Measurements from ENCODE around the gene VPS52.

VPS52 gene

GRCh38 chr6:33294086-33294823, 22.6 kb upstream of the VPS52 start:
- Histone ChIP-seq H3K36me3 (ENCODE audit: control insufficient read depth, insufficient read depth, low read length) (no peaks in the 10 kb centered on the region), H3K79me2 (peaks cover 14% of the 10 kb centered on the region), H3K27ac (no peak overlapping the region), H3K4me2 (ENCODE audit: low read length) (no peak overlapping the region), H3K4me3 (ENCODE audit: low read depth, low read length) (no peak overlapping the region), H3K27me3 (ENCODE audit: control insufficient read depth, insufficient read depth, low read length) (no peaks in the 10 kb centered on the region), H3K4me1 (peaks cover 8% of the 10 kb centered on the region), H3K9me3 (ENCODE audit: control insufficient read depth, low read length) (no peaks in the 10 kb centered on the region), H2AFZ (no peak overlapping the region), H3K9ac (no peak overlapping the region)
- no peak for TF ChIP-seq CTCF (IDR thresholded peaks at IDR 0.05)

GRCh38 chr6:33292996-33293682, 21.5 kb upstream of the VPS52 start:
- H3K36me3 ChIP-seq (ENCODE audit: control insufficient read depth, insufficient read depth, low read length), result no peaks in the 10 kb centered on the region
- no peaks in the 10 kb centered on the region for H3K9me3 ChIP-seq (ENCODE audit: control insufficient read depth, low read length)
- H3K27me3 ChIP-seq (ENCODE audit: control insufficient read depth, insufficient read depth, low read length), result no peaks in the 10 kb centered on the region
- no peak overlapping the region for H3K9ac ChIP-seq
- H2AFZ ChIP-seq, result no peak overlapping the region
- H3K4me1 ChIP-seq, result peaks cover 12% of the 10 kb centered on the region
- no peak overlapping the region for H3K4me3 ChIP-seq (ENCODE audit: low read depth, low read length)
- H3K4me2 ChIP-seq (ENCODE audit: low read length), result no peak overlapping the region
- peaks cover 19% of the 10 kb centered on the region for H3K79me2 ChIP-seq
- no peak overlapping the region for H3K27ac ChIP-seq
- TF ChIP-seq CTCF (IDR thresholded peaks at IDR 0.05), result no peak

- Histone ChIP-seq H3K79me2 (peaks cover 18% of the 10 kb centered on the region), H3K9me3 (ENCODE audit: control insufficient read depth, low read length) (no peaks in the 10 kb centered on the region), H3K27ac (no peak overlapping the region), H3K4me1 (peaks cover 11% of the 10 kb centered on the region), H3K4me2 (ENCODE audit: low read length) (peak overlapping the region; percentile 82), H2AFZ (no peak overlapping the region), H3K4me3 (ENCODE audit: low read depth, low read length) (peak overlapping the region; percentile 83), H3K27me3 (ENCODE audit: control insufficient read depth, insufficient read depth, low read length) (no peaks in the 10 kb centered on the region), H3K9ac (no peak overlapping the region), H3K36me3 (ENCODE audit: control insufficient read depth, insufficient read depth, low read length) (no peaks in the 10 kb centered on the region)
- TF ChIP-seq CTCF (IDR thresholded peaks at IDR 0.05), result no peak
These were observed 18.8 kb upstream of the VPS52 start for GRCh38 chr6:33290459-33290858.

- Histone ChIP-seq H3K4me2 (ENCODE audit: low read length) (peak overlapping the region; percentile 82), H3K36me3 (ENCODE audit: control insufficient read depth, insufficient read depth, low read length) (no peaks in the 10 kb centered on the region), H3K27me3 (ENCODE audit: control insufficient read depth, insufficient read depth, low read length) (no peaks in the 10 kb centered on the region), H3K4me3 (ENCODE audit: low read depth, low read length) (peak overlapping the region; percentile 83), H2AFZ (peak overlapping the region; percentile 59), H3K9me3 (ENCODE audit: control insufficient read depth, low read length) (no peaks in the 10 kb centered on the region), H3K9ac (peak overlapping the region; percentile 41), H3K27ac (peak overlapping the region; percentile 65), H3K4me1 (peaks cover 11% of the 10 kb centered on the region), H3K79me2 (peaks cover 18% of the 10 kb centered on the region)
- TF ChIP-seq CTCF (IDR thresholded peaks at IDR 0.05), result no peak
These were observed 18.2 kb upstream of the VPS52 start for GRCh38 chr6:33289784-33290315.

Measured in parathyroid adenoma (tissue), 2 donors.